A673 (cell line): ENCODE measurements around the gene SPDYC. TPM values are rescaled to one million over a fixed set of nuclear protein-coding genes. Genes with fewer than 3 reads are reported as not detected.

ENCODE experiments used
- BruUV-seq: library from RNA; stranded (reverse); fragments of 400-500 nt; replicated peaks from 2 replicates; lab custom pipeline; 2021; lab: Mats Ljungman, UMichigan
- CTCF ChIA-PET: fragments of 300-600 bp; sonication (Branson Sonifier 250); formaldehyde crosslinking; loops from one replicate; lab custom pipeline; 2022; ENCODE audit warnings: antibody characterized with exemption; lab: Charles Lee
- POLR2A ChIA-PET: fragments of 300-600 bp; sonication (Branson Sonifier 250); formaldehyde crosslinking; loops from one replicate; lab custom pipeline; 2022; ENCODE audit warnings: antibody characterized with exemption; ENCODE audit not compliant: low non-redundant PET; lab: Charles Lee
- DNase-seq: peaks from one replicate; pipeline ENCODE4 v3.0.0-alpha.2; 2015; ENCODE audit warnings: low spot score
- H3K27ac ChIP-seq: fragments of 200-600 bp; sonication (generic); 2 replicates; pipeline ENCODE4 v1.5.1; 2016; ENCODE audit warnings: mixed run types, low read depth, mild to moderate bottlenecking, mixed read lengths, antibody characterized with exemption, low read length; ENCODE audit not compliant: poor library complexity, severe bottlenecking
- H3K27me3 ChIP-seq: fragments of 200-600 bp; sonication (generic); replicated peaks from 2 replicates; pipeline ENCODE4 v1.6.1; 2017; ENCODE audit warnings: mixed run types, low read depth, mild to moderate bottlenecking, mixed read lengths, antibody characterized with exemption, low read length; ENCODE audit not compliant: insufficient read depth, poor library complexity
- H3K36me3 ChIP-seq: fragments of 200-600 bp; sonication (generic); 2 replicates; pipeline ENCODE4 v1.6.1; 2016; ENCODE audit warnings: mixed run types, mild to moderate bottlenecking, mixed read lengths, antibody characterized with exemption, low read length; ENCODE audit not compliant: insufficient read depth, poor library complexity, severe bottlenecking
- H3K4me1 ChIP-seq: fragments of 200-600 bp; sonication (generic); 2 replicates; pipeline ENCODE4 v1.6.1; 2017; ENCODE audit warnings: mixed run types, mild to moderate bottlenecking, mixed read lengths, antibody characterized with exemption, low read length; ENCODE audit not compliant: insufficient read depth, poor library complexity, severe bottlenecking
- H3K4me3 ChIP-seq: fragments of 200-600 bp; sonication (generic); 2 replicates; pipeline ENCODE4 v1.5.1; 2016; ENCODE audit warnings: low read depth, mixed run types, mild to moderate bottlenecking, mixed read lengths, low read length; ENCODE audit not compliant: poor library complexity, severe bottlenecking
- H3K9me3 ChIP-seq: fragments of 200-600 bp; sonication (generic); 2 replicates; pipeline ENCODE4 v1.6.1; 2016; ENCODE audit warnings: mixed run types, low read depth, mild to moderate bottlenecking, mixed read lengths, antibody characterized with exemption, low read length; ENCODE audit not compliant: poor library complexity, severe bottlenecking
- CTCF ChIP-seq: fragments of 300-800, 200-600 bp; sonication (generic); conservative IDR thresholded peaks from 2 replicates; pipeline ENCODE4 v1.5.1; 2017; ENCODE audit warnings: low read depth, mild to moderate bottlenecking, antibody characterized with exemption, low read length, moderate library complexity, mixed read lengths
- EZH2 ChIP-seq: fragments of 200-600 bp; sonication (generic); IDR thresholded peaks from 2 replicates; pipeline ENCODE4 v1.6.1; 2017; ENCODE audit warnings: borderline replicate concordance, low read depth, mild to moderate bottlenecking, mixed read lengths, antibody characterized with exemption, low read length; ENCODE audit not compliant: poor library complexity, severe bottlenecking
- intact Hi-C: fragments of 100-400 bp; cut with micrococcal nuclease; formaldehyde crosslinking; loops from one replicate; pipeline ENCODE4 v1.10.0; 2022; ENCODE audit not compliant: unreplicated experiment
- total RNA-seq: library from RNA; stranded (reverse); gene quantifications from 2 replicates; pipeline ENCODE4 v1.2.3, GENCODE V29; 2021

SPDYC gene
- total RNA-seq, 1 experiment from 2014 or later: not detected

- no peak for TF ChIP-seq EZH2
- TF ChIP-seq CTCF: no peak
- Histone ChIP-seq H3K27ac (no peak overlapping the region), H3K4me1 (no peaks in the 10 kb centered on the region), H3K4me3 (no peak overlapping the region), H3K9me3 (no peaks in the 10 kb centered on the region), H3K27me3 (no peaks in the 10 kb centered on the region), H3K36me3 (peaks cover 15% of the 10 kb centered on the region)
- DNase-seq: no peak
- intact Hi-C loops: loop anchor here (5.0 to 10.0 kb wide), 2 partner anchors 45 to 308 kb away; no protein-coding TSS in a partner anchor
- BruUV-seq: no TSS peak
- ChIA-PET POLR2A (no interaction called here), CTCF (no interaction called here)
These were observed 36.9 kb downstream of the SPDYC start for GRCh38 chr11:65206901-65207300.

DNA sequence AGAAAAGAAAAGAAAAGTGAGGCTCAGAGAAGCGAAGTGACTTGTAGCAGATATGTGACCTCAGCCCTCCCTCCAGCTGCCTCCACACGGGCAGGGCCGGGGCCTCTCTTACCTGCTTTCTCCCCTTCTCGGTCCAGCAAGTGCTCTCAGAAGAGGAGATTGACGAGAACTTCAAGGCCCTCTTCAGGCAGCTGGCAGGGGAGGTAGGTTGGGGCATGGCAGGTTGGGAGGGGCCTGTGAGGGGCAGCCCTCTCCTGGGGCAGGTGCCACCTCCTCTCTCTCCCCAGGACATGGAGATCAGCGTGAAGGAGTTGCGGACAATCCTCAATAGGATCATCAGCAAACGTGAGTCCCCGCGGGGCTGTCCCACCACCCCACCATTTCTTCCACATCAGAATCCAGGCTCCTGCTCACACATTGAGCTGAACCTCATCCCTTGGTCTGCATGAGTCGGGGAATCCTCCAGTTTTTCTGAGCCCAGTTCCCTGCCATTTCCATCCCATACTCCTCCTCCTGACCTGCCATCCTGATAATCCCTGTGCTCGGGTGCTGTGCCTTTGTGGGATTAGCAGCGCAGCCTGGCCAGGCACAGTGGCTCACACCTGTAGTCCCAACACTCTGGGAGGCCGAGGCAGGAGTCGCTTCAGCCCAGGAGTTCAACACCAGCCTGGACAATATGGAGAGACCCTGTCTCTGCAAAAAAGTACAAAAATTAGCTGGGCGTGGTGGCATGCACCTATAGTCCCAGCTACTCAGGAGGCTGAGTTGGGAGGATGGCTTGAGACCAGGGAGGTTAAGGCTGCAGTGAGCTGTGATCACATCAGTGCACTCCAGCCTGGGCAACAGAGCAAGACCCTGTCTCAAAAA, 38.1 kb downstream of the SPDYC start:
- Histone ChIP-seq H3K27ac (no peak overlapping the region), H3K4me3 (no peak overlapping the region), H3K27me3 (no peaks in the 10 kb centered on the region), H3K36me3 (peaks cover 15% of the 10 kb centered on the region), H3K4me1 (no peaks in the 10 kb centered on the region), H3K9me3 (no peaks in the 10 kb centered on the region)
- ChIA-PET CTCF (no interaction called here), POLR2A (no interaction called here)
- BruUV-seq: no TSS peak
- intact Hi-C loops: loop anchor here (5.0 to 10.0 kb wide), 2 partner anchors 44 to 307 kb away; no protein-coding TSS in a partner anchor
- TF ChIP-seq CTCF (no peak), EZH2 (no peak)
- no peak for DNase-seq

- TF ChIP-seq EZH2 (no peak), CTCF (no peak)
- ChIA-PET CTCF (no interaction called here), POLR2A (no interaction called here)
- Histone ChIP-seq H3K27ac (no peak overlapping the region), H3K27me3 (no peaks in the 10 kb centered on the region), H3K4me3 (no peak overlapping the region), H3K4me1 (no peaks in the 10 kb centered on the region), H3K36me3 (peaks cover 15% of the 10 kb centered on the region), H3K9me3 (no peaks in the 10 kb centered on the region)
- DNase-seq: no peak
- BruUV-seq: no TSS peak
- intact Hi-C loops: loop anchor here (5.0 to 10.0 kb wide), 2 partner anchors 43 to 306 kb away; no protein-coding TSS in a partner anchor
These were observed 39.0 kb downstream of the SPDYC start for GRCh38 chr11:65208785-65209710.
